ENCODE data around the gene RAB44. TPM values are rescaled to one million over a fixed set of nuclear protein-coding genes. Genes with fewer than 3 reads are reported as not detected.

The RAB44 gene
- total and polyA plus RNA-seq, 9 of the 15 experiments (the other 6 are each of a cell fraction or from before 2014, with no cell fraction given), result not detected

DNA sequence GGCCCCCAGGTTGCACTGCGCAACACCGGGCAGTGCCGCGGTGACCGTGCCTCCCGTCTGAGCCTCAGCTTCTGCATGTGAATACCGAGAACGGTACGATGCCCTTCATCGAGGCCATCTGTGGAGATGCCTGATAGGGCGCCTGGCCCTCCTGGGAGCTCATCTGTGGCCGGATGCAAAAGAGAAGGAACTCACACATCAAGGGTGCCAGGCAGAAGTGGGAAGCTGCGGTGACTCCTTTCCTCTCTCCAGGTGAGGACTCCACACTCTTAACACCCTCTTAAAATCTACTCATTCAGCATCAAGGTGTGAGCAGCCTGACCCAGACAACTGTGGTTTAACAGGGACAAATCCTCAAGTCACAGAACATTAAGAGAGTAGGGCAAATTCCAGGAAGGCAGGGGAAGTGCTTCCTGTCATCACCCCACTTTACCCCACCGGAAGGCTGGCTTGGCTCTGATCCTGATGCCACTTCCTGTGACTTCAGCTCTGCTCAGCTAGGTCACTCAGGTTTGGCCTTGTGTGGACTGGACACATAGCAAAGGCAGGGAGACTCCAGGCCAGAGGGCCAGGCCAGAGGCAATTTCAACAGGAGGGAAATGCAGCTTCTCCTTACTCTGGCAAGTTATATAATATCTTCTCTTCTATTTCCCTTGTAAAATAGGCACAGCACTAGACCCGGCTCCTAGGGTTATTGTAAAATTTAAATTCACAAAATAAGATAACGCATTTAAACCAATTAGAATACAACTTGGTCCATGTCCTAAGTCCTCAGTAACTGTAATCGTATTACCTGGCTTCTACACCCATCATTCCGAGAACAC is 72.3 kb downstream of the RAB44 start (continued):
- no peak for TF ChIP-seq ATF6 (CRISPR knock-in tag; IDR thresholded peaks at IDR 0.05)
- no peak for TF ChIP-seq SAFB2 (IDR thresholded peaks at IDR 0.05; ENCODE audit: borderline replicate concordance, low read depth, low read length, severe bottlenecking)
- TF ChIP-seq GATAD2B (IDR thresholded peaks at IDR 0.05; ENCODE audit: borderline replicate concordance), result no peak
- TF ChIP-seq SMARCA4 (IDR thresholded peaks at IDR 0.05), result no peak
- TF ChIP-seq TAF15 (IDR thresholded peaks at IDR 0.05; ENCODE audit: low read depth, low read length), result no peak
- no peak for TF ChIP-seq HNRNPLL (IDR thresholded peaks at IDR 0.05; ENCODE audit: low read depth, low read length, poor library complexity, severe bottlenecking)
- peak; percentile 51; the same call in 1 of the 2 replicates for TF ChIP-seq BACH1 (tag; IDR thresholded peaks at IDR 0.05)
- no peak for TF ChIP-seq MTF1 (CRISPR knock-in tag; IDR thresholded peaks at IDR 0.05; ENCODE audit: borderline replicate concordance)
- TF ChIP-seq, protein P1, sequence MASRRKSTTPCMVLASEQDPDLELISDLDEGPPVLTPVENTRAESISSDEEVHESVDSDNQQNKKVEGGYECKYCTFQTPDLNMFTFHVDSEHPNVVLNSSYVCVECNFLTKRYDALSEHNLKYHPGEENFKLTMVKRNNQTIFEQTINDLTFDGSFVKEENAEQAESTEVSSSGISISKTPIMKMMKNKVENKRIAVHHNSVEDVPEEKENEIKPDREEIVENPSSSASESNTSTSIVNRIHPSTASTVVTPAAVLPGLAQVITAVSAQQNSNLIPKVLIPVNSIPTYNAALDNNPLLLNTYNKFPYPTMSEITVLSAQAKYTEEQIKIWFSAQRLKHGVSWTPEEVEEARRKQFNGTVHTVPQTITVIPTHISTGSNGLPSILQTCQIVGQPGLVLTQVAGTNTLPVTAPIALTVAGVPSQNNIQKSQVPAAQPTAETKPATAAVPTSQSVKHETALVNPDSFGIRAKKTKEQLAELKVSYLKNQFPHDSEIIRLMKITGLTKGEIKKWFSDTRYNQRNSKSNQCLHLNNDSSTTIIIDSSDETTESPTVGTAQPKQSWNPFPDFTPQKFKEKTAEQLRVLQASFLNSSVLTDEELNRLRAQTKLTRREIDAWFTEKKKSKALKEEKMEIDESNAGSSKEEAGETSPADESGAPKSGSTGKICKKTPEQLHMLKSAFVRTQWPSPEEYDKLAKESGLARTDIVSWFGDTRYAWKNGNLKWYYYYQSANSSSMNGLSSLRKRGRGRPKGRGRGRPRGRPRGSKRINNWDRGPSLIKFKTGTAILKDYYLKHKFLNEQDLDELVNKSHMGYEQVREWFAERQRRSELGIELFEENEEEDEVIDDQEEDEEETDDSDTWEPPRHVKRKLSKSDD (conservative IDR thresholded peaks at IDR 0.05; ENCODE audit: low read length), result no peak
- TF ChIP-seq CHAMP1 (IDR thresholded peaks at IDR 0.05), result no peak
- TF ChIP-seq, protein P2, sequence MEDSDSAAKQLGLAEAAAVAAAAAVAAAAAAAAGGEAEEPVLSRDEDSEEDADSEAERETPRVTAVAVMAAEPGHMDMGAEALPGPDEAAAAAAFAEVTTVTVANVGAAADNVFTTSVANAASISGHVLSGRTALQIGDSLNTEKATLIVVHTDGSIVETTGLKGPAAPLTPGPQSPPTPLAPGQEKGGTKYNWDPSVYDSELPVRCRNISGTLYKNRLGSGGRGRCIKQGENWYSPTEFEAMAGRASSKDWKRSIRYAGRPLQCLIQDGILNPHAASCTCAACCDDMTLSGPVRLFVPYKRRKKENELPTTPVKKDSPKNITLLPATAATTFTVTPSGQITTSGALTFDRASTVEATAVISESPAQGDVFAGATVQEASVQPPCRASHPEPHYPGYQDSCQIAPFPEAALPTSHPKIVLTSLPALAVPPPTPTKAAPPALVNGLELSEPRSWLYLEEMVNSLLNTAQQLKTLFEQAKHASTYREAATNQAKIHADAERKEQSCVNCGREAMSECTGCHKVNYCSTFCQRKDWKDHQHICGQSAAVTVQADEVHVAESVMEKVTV (CRISPR knock-in tag; IDR thresholded peaks at IDR 0.05), result no peak
- no peak for TF ChIP-seq KLF13 (tag; IDR thresholded peaks at IDR 0.05; ENCODE audit: borderline replicate concordance, low read depth)
- TF ChIP-seq FIP1L1 (IDR thresholded peaks at IDR 0.05; ENCODE audit: low read depth, low read length, poor library complexity, severe bottlenecking), result no peak
- TF ChIP-seq SMAD2 (IDR thresholded peaks at IDR 0.05; ENCODE audit: low read depth, low read length), result no peak
- TF ChIP-seq, protein P3, sequence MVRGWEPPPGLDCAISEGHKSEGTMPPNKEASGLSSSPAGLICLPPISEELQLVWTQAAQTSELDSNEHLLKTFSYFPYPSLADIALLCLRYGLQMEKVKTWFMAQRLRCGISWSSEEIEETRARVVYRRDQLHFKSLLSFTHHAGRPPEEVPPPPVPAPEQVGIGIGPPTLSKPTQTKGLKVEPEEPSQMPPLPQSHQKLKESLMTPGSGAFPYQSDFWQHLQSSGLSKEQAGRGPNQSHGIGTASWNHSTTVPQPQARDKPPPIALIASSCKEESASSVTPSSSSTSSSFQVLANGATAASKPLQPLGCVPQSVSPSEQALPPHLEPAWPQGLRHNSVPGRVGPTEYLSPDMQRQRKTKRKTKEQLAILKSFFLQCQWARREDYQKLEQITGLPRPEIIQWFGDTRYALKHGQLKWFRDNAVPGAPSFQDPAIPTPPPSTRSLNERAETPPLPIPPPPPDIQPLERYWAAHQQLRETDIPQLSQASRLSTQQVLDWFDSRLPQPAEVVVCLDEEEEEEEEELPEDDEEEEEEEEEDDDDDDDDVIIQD (CRISPR knock-in tag; IDR thresholded peaks at IDR 0.05), result no peak
- TF ChIP-seq SUPT5H (IDR thresholded peaks at IDR 0.05), result no peak
- no peak for TF ChIP-seq NCOA1 (IDR thresholded peaks at IDR 0.05; ENCODE audit: low read depth)

Measured in K562 (cell line).